Measurements from ENCODE around the gene AARS2. TPM values are rescaled to one million over a fixed set of nuclear protein-coding genes. Genes with fewer than 3 reads are reported as not detected.
A peak's percentile ranks its signal among the peaks of the same experiment; 100 is the strongest.

AARS2 gene
- total and polyA plus RNA-seq, 10 of the 15 experiments (the other 5 are each of a cell fraction or from before 2014, with no cell fraction given) = 0.71 to 18.3 (median 12.7) TPM

DNA sequence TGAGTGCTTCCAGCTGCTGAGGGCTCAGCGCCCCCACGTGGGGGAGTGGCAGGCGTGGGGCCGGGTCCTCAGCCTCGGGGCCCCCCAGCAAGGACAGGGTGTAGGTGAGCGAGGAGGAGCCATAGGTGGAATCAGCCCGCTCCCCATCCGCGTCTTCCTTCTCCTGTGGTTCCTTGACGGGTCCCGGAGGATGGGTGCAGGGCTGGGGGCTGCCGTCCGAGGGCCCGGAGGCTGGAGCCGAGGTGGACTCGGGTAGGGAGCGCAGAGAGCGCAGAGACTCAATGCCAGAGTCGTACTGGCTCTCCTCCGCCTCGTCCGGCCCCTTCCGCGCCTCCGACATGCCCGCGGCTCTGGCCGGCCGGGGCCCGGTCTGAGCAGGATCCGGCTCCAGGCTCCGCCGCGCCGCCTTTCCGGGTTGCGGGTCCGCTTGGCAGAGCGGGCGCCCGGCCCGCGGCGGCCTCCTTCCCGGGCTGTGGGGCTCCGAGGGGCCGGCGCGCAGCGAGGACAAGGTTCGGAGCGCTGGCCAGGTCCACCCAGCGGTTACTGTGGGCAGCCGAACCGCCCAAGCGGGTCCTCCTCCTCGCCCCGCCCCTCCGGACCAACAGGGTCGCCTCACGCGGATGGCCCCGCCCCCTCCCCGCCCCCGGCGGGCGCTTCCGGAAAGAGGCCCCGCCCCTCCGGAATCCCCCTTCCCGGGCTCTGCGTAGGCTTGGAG, 48.0 kb downstream of the AARS2 start, which contains the start of gene NFKBIE (continued):
- no peak for TF ChIP-seq YBX1 (IDR thresholded peaks at IDR 0.05)
- TF ChIP-seq PAX5 (IDR thresholded peaks at IDR 0.05; ENCODE audit: borderline replicate concordance, low read depth, low read length) = peak; percentile 77; the same call in 1 of the 2 replicates
- TF ChIP-seq IRF4 (IDR thresholded peaks at IDR 0.05; ENCODE audit: low read depth, low read length) = no peak
- TF ChIP-seq RAD21 (IDR thresholded peaks at IDR 0.05; ENCODE audit: insufficient read depth, low read depth, low read length) = peak; percentile 64
- no peak for TF ChIP-seq MXI1 (IDR thresholded peaks at IDR 0.05; ENCODE audit: low read depth, low read length)
- peak; percentile 4 to 9; a peak in 2 of 4 replicates for TF ChIP-seq BHLHE40 (IDR thresholded peaks at IDR 0.05; ENCODE audit: borderline replicate concordance in 1 of 2, low read depth in 2 of 2, low read length in 1 of 2)
- TF ChIP-seq, protein P1, sequence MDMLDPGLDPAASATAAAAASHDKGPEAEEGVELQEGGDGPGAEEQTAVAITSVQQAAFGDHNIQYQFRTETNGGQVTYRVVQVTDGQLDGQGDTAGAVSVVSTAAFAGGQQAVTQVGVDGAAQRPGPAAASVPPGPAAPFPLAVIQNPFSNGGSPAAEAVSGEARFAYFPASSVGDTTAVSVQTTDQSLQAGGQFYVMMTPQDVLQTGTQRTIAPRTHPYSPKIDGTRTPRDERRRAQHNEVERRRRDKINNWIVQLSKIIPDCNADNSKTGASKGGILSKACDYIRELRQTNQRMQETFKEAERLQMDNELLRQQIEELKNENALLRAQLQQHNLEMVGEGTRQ (IDR thresholded peaks at IDR 0.05; ENCODE audit: borderline replicate concordance, low read depth, low read length) = no peak
- peak in 1 of 2 experiments; percentile 20; a peak in 1 of 4 replicates for TF ChIP-seq IKZF2 (IDR thresholded peaks at IDR 0.05)
- 0 out of 2 replicates have a peak, but pooled peaks have one; percentile 2 for TF ChIP-seq CHD1 (IDR thresholded peaks at IDR 0.05; ENCODE audit: low read depth, low read length)
- no peak for TF ChIP-seq NFXL1 (IDR thresholded peaks at IDR 0.05; ENCODE audit: borderline replicate concordance)
- no peak for TF ChIP-seq TCF7 (IDR thresholded peaks at IDR 0.05; ENCODE audit: borderline replicate concordance)
- TF ChIP-seq ESRRA (IDR thresholded peaks at IDR 0.05; ENCODE audit: low read length) = no peak
- no peak for TF ChIP-seq MYC (IDR thresholded peaks at IDR 0.05; ENCODE audit: insufficient read depth, insufficient read length, insufficient replicate concordance, low read length, severe bottlenecking)
- TF ChIP-seq SP1 (IDR thresholded peaks at IDR 0.05; ENCODE audit: low read depth, low read length) = peak; percentile 32
- no peak for TF ChIP-seq SUPT20H (IDR thresholded peaks at IDR 0.05; ENCODE audit: borderline replicate concordance, control insufficient read depth, low read depth, low read length)
- no peak for TF ChIP-seq POLR2A (IDR thresholded peaks at IDR 0.05; ENCODE audit: low read depth, low read length)
- peak; percentile 10 for TF ChIP-seq MEF2B (IDR thresholded peaks at IDR 0.05; ENCODE audit: partially characterized antibody, poor library complexity, severe bottlenecking)
- TF ChIP-seq RB1 (IDR thresholded peaks at IDR 0.05; ENCODE audit: borderline replicate concordance) = peak; percentile 30; the same call in 1 of the 2 replicates
- TF ChIP-seq SIX5 (IDR thresholded peaks at IDR 0.05; ENCODE audit: low read depth, low read length, severe bottlenecking) = no peak
- TF ChIP-seq STAT1 (conservative IDR thresholded peaks at IDR 0.05) = 0 out of 2 replicates have a peak, but pooled peaks have one; percentile 22
- TF ChIP-seq, protein P2, sequence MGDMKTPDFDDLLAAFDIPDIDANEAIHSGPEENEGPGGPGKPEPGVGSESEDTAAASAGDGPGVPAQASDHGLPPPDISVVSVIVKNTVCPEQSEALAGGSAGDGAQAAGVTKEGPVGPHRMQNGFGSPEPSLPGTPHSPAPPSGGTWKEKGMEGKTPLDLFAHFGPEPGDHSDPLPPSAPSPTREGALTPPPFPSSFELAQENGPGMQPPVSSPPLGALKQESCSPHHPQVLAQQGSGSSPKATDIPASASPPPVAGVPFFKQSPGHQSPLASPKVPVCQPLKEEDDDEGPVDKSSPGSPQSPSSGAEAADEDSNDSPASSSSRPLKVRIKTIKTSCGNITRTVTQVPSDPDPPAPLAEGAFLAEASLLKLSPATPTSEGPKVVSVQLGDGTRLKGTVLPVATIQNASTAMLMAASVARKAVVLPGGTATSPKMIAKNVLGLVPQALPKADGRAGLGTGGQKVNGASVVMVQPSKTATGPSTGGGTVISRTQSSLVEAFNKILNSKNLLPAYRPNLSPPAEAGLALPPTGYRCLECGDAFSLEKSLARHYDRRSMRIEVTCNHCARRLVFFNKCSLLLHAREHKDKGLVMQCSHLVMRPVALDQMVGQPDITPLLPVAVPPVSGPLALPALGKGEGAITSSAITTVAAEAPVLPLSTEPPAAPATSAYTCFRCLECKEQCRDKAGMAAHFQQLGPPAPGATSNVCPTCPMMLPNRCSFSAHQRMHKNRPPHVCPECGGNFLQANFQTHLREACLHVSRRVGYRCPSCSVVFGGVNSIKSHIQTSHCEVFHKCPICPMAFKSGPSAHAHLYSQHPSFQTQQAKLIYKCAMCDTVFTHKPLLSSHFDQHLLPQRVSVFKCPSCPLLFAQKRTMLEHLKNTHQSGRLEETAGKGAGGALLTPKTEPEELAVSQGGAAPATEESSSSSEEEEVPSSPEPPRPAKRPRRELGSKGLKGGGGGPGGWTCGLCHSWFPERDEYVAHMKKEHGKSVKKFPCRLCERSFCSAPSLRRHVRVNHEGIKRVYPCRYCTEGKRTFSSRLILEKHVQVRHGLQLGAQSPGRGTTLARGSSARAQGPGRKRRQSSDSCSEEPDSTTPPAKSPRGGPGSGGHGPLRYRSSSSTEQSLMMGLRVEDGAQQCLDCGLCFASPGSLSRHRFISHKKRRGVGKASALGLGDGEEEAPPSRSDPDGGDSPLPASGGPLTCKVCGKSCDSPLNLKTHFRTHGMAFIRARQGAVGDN (IDR thresholded peaks at IDR 0.05) = peak; percentile 58
- no peak for TF ChIP-seq ZBED1 (IDR thresholded peaks at IDR 0.05; ENCODE audit: borderline replicate concordance)
- TF ChIP-seq MEF2A (IDR thresholded peaks at IDR 0.05; ENCODE audit: insufficient read depth, low read depth, low read length) = no peak
- TF ChIP-seq ZNF217 (IDR thresholded peaks at IDR 0.05) = no peak
